Measurements from ENCODE around the gene VPS8. TPM values are rescaled to one million over a fixed set of nuclear protein-coding genes. Genes with fewer than 3 reads are reported as not detected.

The VPS8 gene
- total and polyA plus RNA-seq, 2 of the 13 experiments (the other 11 are each of a cell fraction or from before 2014, with no cell fraction given), result 14.2 to 35.1 TPM

DNA sequence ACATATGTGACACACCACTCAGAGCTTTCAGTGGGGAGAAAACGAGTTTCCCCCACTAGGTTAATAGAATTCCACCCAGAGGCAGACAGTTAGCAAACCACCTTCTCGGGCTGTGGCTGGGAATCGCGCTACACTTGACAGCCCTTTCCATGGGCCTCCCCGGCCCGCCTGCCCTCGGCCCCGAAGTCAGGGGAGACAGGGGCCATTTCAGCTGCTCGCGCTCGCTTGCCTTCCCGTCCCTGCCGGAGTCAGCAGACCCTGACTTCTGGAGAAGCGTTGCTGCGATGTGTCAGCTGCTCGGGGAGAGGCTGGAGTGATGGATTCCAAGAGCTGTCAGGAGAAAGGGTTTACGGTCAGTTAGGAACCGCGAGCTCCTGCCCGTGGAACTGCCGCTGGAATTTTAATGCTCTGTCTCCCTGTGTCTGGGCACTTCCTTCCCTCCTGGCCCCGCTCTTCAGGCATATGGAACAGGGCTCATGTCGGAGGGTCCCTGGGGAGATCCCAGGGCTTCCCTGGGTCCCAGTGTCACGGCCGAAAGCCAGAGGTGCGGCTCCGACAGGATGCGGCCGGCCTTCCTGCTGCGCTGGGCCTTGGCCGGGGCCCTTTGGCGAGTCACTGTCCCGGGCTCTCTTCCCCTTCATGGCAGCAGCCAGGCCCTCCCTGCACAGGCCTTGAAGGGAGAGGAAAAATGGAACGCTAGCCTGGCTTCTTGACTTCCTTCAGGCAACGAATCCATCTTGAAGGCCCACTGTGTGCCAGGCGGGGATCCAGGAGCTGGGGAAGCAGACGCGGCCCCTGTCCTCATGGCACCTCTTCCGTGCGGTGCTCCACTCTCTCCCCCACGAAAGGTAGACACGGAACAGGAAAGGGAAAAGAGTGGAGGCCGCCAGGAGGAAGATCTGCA lies 38.4 kb upstream of the VPS8 start (continued):
- TF ChIP-seq, protein P1, sequence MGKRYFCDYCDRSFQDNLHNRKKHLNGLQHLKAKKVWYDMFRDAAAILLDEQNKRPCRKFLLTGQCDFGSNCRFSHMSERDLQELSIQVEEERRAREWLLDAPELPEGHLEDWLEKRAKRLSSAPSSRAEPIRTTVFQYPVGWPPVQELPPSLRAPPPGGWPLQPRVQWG (CRISPR knock-in tag; IDR thresholded peaks at IDR 0.05; ENCODE audit: borderline replicate concordance, low read depth), result no peak
- TF ChIP-seq, protein P2, sequence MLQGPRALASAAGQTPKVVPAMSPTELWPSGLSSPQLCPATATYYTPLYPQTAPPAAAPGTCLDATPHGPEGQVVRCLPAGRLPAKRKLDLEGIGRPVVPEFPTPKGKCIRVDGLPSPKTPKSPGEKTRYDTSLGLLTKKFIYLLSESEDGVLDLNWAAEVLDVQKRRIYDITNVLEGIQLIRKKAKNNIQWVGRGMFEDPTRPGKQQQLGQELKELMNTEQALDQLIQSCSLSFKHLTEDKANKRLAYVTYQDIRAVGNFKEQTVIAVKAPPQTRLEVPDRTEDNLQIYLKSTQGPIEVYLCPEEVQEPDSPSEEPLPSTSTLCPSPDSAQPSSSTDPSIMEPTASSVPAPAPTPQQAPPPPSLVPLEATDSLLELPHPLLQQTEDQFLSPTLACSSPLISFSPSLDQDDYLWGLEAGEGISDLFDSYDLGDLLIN (CRISPR knock-in tag; IDR thresholded peaks at IDR 0.05; ENCODE audit: borderline replicate concordance), result no peak
- TF ChIP-seq AGO1 (IDR thresholded peaks at IDR 0.05; ENCODE audit: low read depth, low read length, poor library complexity, severe bottlenecking), result no peak
- no peak for TF ChIP-seq RXRB (CRISPR knock-in tag; IDR thresholded peaks at IDR 0.05; ENCODE audit: borderline replicate concordance)
- TF ChIP-seq, protein P3, sequence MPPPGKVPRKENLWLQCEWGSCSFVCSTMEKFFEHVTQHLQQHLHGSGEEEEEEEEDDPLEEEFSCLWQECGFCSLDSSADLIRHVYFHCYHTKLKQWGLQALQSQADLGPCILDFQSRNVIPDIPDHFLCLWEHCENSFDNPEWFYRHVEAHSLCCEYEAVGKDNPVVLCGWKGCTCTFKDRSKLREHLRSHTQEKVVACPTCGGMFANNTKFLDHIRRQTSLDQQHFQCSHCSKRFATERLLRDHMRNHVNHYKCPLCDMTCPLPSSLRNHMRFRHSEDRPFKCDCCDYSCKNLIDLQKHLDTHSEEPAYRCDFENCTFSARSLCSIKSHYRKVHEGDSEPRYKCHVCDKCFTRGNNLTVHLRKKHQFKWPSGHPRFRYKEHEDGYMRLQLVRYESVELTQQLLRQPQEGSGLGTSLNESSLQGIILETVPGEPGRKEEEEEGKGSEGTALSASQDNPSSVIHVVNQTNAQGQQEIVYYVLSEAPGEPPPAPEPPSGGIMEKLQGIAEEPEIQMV (CRISPR knock-in tag; IDR thresholded peaks at IDR 0.05; ENCODE audit: low read depth), result no peak
- TF ChIP-seq ZNF546 (CRISPR knock-in tag; conservative IDR thresholded peaks at IDR 0.05), result no peak

DNA sequence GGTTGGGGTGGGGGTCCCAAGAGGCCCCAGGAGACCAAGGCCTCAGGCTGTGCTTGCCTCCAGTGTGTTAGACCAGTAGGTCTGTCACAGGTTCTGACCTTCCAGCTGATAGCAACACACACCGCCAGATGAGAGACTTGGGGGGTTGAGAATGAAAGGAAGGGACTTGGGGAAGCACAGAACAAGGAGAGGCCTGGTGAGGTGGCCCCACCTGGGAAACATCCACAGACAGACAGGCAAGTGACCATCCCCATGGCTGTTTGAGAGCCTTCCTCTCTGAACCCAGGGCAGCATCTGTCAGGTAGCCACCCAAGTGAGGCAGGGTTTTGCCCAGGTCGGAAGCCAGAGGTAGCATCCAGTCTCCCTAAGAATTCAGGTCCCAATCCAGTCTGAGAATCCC lies 35.0 kb upstream of the VPS8 start:
- Histone ChIP-seq H3K9ac (ENCODE audit: insufficient read depth, low read depth, low read length) (no peak overlapping the region), H3K27me3 (ENCODE audit: control insufficient read depth in 1 of 2, insufficient read depth in 2 of 2, low read length in 2 of 2) (peaks cover 3 to 39% of the 10 kb centered on the region in 2 experiments), H3K36me3 (replicated peaks in 1 of 2; ENCODE audit: control insufficient read depth in 1 of 2, insufficient read depth in 2 of 2, low read length in 2 of 2) (no peaks in the 10 kb centered on the region), H3K4me2 (ENCODE audit: low read depth, low read length) (no peak overlapping the region), H3K4me3 (replicated peaks in 1 of 3; ENCODE audit: insufficient read depth in 1 of 3, low read depth in 2 of 3, low read length in 3 of 3) (no peak overlapping the region), H3K4me1 (ENCODE audit: insufficient read depth, low read length) (peaks cover 5% of the 10 kb centered on the region; the same call in 1 of the 2 replicates), H3K79me2 (ENCODE audit: insufficient read depth, low read length) (no peaks in the 10 kb centered on the region), H3K27ac (ENCODE audit: extremely low read length, insufficient read depth, low read length) (no peak overlapping the region), H4K20me1 (ENCODE audit: insufficient read depth, low read length) (0 out of 2 replicates have a peak, but pooled peaks cover 2% of the 10 kb centered on the region), H2AFZ (ENCODE audit: low read length) (no peak overlapping the region), H3K9me3 (ENCODE audit: low read length) (no peaks in the 10 kb centered on the region)
- ChIA-PET POLR2A (no interaction called here), CTCF (ENCODE audit: low intra/inter-chr PET ratio, low total read pairs) (no interaction called here)
- whole genome bisulfite sequencing (ENCODE audit: low lambda C conversion rate), result 0% methylated on average over 1 of the region's 2 CpGs
- TF ChIP-seq ZHX1 (CRISPR knock-in tag; IDR thresholded peaks at IDR 0.05; ENCODE audit: low read depth) (no peak), TMF1 (CRISPR knock-in tag; IDR thresholded peaks at IDR 0.05; ENCODE audit: low read depth) (no peak)
- TF ChIP-seq, protein P4, sequence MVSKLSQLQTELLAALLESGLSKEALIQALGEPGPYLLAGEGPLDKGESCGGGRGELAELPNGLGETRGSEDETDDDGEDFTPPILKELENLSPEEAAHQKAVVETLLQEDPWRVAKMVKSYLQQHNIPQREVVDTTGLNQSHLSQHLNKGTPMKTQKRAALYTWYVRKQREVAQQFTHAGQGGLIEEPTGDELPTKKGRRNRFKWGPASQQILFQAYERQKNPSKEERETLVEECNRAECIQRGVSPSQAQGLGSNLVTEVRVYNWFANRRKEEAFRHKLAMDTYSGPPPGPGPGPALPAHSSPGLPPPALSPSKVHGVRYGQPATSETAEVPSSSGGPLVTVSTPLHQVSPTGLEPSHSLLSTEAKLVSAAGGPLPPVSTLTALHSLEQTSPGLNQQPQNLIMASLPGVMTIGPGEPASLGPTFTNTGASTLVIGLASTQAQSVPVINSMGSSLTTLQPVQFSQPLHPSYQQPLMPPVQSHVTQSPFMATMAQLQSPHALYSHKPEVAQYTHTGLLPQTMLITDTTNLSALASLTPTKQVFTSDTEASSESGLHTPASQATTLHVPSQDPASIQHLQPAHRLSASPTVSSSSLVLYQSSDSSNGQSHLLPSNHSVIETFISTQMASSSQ (IDR thresholded peaks at IDR 0.05; ENCODE audit: low read depth), result no peak
- TF ChIP-seq, protein P4 (CRISPR knock-in tag; IDR thresholded peaks at IDR 0.05; ENCODE audit: borderline replicate concordance), result no peak
- FAIRE-seq, result no peak
- no TSS peak for BruUV-seq (replicated peaks)
- in situ Hi-C loops (cut with HindIII; ENCODE audit: extremely low pct_ligation_motif_present, low pct_unique_long_range_greater_than_20kb), result no loop called here
- ATAC-seq, result no peak
- no peak for DNase-seq (ENCODE audit: low spot score)
- intact Hi-C loops (cut with micrococcal nuclease; ENCODE audit: unreplicated experiment), result loop anchor here (1.0 to 5.0 kb wide), 2 partner anchors 85 to 216 kb away; partner anchors contain the start of gene EPHB3

Data from HepG2 (cell line).